ENCODE measurements around the gene CHST9.
"Not testable (repeated sequence)": the region's sequence is repeated elsewhere in the genome, so short reads cannot be mapped to it uniquely, and the experiment has no call there.

The CHST9 gene, protein sequence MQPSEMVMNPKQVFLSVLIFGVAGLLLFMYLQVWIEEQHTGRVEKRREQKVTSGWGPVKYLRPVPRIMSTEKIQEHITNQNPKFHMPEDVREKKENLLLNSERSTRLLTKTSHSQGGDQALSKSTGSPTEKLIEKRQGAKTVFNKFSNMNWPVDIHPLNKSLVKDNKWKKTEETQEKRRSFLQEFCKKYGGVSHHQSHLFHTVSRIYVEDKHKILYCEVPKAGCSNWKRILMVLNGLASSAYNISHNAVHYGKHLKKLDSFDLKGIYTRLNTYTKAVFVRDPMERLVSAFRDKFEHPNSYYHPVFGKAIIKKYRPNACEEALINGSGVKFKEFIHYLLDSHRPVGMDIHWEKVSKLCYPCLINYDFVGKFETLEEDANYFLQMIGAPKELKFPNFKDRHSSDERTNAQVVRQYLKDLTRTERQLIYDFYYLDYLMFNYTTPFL

DNA sequence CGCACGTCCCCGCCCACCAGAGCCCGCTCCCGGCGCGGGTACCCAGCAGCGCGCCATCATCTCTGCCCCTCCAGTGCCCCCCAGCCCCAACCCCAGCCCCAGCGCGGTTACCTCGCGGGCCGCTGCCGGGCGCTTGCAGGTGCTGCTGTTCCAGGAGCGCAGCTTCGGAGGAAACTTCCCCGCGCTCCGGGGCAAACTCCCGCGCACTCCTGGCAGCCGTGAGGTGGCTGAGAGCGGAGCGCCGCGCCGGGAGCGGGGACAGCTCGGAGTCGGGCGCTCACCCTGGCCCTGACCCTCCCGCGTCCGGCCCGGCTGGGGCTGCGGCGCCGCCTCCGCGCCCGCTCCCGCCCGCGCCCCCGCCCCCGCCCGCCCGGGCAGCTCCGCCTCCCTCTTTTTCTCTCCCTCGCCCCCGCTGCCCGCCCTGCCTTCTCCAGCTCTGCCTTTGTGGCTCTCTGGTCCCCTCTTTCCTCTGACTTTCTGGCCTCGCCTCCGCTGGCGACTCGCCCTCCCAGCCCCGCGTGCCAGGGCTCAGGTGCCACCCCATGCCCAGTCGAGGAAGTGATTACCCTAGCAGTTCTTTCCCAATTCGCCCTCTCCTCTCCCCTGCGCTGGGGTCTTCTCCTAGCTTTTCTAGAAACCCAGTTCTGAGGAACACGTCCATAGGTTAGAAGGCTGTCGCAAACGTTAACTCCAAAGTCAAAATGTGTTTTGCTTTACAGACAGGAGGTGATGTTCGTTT lies at the start of gene CHST9:
Gene CHST9, minus strand, starts transcription at position 284 of the 739 bp plus-strand sequence. CDS start 42,499 bp downstream, outside the sequence.
- DNase-seq: peak; percentile 20

DNA sequence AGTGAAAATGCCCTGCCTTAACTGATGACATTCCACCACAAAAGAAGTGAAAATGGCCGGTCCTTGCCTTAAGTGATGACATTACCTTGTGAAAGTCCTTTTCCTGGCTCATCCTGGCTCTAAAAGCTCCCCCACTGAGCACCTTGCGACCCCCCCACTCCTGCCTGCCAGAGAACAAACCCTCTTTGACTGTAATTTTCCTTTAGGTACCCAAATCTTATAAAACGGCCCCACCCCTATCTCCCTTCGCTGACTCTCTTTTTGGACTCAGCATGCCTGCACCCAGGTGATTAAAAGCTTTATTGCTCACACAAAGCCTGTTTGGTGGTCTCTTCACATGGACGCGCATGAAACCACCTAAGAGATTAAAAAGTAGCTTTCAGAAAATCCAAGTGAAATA lies 47.2 kb upstream of the CHST9 start:
- DNase-seq: not testable (repeated sequence)

DNA sequence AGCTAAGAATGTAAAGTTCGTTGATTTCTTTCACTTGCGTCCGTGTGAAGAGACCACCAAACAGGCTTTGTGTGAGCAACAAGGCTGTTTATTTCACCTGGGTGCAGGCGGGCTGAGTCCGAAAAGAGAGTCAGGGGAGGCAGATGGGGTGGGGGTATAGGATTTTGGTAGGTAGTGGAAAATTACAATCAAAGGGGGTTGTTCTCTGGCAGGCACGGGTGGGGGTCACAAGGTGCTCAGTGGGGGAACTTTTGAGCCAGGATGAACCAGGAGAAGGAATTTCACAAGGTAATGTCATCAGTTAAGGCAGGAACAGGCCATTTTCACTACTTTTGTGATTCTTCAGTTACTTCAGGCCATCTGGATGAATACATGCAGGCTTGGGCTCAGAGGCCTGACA lies 46.6 kb upstream of the CHST9 start:
- not testable (repeated sequence) for DNase-seq

DNA sequence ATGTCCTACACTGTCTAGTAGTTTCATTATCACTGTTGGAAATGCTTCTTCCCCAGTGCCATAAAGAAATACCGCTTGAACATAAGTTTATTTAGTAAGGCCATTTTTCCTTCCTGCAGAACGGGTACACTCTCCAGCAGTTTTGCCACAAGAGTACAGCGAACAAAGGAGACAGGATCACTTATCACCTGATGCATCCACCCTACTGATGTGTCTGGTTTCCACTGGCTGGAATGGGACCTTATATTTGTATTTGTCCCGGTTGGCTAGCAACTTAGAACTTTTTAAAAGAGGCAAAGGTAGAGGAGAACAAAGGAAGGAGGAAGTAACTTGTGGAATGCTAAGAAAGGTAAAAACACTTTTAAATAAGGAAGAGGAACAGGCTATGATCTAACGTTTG lies 46.1 kb upstream of the CHST9 start:
- DNase-seq: not testable (repeated sequence)

DNA sequence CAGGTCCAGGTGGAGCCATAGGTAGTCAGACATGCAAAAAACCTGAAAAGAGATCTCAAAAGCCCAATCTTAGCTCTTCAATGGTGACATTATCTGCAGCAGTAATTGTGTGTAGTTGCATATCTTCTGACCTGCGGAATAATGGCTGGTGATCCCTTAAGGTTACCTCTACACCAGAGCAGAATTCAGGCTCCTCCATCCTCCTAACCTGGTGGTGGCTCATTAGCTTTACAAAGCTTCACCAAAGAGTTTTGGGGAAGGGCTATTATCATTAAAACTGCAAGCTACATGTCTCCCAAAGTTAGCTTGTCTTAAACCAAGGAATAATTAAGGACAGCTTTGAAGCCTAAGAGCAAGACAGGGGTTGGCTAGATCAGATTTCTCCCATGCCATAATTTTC lies 42.6 kb upstream of the CHST9 start:
- no peak for DNase-seq

DNA sequence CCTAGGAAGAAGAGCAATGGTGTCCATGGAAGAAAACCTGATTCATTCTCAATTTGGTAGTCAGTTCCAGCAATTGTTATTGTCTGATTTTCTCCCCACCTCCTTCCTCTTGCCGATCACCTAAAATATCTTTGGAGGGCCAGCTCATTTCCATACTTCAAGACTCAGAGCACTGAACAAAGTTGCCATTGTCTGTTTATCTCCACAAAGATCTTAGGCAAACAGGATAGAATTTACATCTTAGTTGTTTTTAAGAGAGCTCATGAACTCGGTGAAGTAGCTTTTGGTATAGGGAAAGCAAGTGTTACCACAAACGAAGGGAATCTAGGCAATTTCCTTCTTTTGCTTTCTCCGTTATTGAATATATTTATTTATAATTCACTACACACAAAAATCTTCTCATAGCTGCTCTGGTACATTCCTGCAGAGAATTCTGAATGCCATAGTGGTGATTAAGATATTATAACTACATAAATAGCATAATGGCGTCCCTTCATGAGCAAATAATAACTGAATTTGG lies 41.5 kb upstream of the CHST9 start:
- DNase-seq: no peak

DNA sequence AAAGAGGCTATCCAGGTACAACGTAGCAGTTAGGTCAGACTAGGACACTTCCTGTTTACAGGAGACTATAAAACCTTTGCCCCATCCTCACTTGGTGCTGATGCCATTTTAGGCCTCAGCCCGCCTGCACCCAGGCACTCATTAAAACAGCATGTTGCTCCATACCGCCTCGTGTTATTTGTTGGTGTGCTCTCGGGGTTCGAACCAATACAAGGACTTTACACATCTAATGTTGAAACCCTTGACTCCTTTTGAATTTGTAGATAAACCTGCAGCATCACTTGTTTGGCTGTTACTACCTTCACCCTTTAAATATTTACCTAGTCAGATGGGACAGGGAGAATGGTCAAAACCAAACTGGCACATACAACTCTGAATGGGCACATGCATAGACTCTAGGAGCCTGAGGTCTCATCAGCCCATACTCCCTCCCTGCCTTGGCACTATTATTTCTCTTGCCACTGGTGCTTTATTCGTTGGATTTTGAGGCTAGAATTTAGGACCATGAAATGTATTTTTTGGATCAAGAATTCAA lies 40.9 kb upstream of the CHST9 start:
- no peak for DNase-seq

DNA sequence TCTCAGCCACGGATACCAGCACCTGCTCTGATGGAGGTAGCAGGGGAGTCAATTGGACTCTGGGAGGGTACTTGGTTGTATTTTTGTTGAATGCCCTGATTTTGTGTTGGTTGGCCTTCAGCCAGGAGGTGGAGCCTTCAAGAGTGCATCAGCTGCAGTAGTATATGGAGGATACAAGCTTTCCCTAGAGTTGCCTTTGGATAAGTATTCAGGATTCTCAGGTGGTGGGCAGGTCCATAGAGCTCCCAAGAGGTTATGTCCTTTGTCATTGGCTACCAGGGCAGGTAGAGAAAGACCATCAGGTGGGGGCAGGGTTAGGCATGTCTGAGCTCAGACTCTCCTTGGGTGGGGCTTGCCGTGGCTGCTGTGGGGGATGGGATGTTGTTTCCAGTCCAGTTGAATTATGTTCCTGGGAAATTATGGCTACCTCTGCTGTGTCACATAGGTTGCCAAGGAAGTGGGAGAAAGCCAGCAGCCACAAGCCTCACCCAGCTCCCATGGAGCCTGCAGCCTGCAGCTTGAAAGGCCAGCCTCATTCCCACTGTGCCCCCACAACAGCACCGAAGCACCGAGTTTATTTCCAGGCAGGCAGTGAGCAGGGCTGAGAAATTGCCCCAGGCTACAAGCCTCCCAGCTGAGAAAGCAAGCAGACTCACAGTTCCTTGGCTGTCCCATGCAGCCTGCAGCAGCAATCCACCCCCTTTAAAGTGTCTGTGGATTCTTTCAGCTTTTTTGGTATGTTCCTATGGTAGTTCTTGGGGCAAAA lies 38.6 kb upstream of the CHST9 start:
- no peak for DNase-seq

DNA sequence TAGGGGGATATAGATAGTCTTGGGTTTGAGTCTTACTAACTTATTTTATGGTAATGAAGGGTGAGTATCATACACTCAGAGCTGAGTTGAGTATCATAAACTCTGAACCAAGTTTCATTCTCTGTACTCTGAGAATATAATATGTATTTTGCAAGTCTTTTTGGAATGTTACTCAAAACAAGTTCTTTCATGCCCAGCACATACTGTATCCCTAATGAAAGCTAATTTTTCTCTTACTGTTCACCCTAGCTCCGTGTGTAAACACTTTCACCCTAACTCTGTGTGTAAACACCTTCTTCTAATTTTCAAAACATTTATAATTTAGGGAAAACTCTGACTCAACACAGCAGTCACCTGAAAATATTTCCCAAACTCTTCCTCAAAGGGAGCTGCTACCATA lies 29.7 kb upstream of the CHST9 start:
- DNase-seq: no peak

DNA sequence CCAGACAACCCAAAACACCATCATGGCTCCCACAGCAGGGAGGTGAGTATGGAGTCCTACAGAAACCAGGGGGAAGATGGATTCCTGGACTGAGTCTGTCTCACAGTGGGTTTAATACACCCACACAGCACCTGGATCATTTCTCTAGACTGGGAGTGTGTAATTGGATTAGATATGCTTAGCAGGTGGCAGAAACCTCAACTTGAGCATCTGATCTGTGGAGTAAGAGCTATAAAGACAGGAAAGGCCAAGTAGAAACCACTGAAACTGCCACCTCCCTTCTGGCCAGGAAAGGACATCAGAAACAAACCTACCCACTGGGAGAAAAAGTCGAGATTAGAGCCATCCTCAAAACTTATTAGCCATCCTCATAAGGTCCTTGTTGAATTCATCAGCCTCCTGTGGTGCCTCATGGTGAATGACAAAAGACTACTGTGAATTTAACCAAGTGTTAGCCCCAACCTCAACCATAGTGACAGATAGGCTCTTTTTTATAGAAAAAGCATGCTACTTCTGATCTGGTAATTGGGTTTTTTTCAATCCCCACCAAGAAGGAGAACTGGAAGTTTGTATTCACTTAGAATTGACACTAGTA lies 28.1 kb upstream of the CHST9 start:
- no peak for DNase-seq

DNA sequence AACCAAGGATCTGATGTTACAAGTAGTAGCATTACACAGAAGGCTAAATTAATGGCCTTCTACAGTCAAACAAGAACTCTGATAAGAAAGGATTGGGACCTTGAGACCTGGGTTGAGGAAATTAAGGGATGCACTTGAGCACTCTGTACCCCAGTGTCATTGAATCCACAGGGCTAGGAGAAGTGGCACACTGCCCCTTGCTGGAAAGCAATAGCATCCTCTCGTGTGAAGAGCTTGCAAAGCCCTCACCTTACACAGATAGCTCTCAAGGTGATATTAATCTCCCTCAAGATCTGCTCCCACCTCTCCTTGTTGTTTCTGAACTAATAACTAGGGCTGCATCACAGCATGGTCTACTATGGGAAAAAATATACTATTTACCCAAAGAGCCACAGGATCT lies 26.5 kb upstream of the CHST9 start:
- no peak for DNase-seq

DNA sequence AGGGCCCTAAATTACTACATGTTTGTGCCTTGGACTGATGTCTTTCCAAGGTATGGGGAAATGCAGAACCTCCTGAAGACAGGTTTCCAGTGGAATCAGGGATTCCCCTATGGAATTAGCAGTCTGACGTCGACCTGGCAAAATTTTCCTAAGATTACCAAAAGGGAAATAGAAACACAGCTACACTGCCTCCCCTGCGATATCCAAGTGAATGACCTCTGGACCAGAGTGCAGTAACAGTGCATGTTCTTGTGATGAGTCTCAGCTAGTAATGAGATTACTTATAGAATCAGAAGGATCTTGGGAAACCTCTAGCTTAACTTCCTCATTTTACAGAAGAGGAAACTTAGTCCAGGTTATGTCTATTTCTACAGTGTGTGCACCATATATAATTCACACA lies 21.3 kb upstream of the CHST9 start:
- no peak for DNase-seq

DNA sequence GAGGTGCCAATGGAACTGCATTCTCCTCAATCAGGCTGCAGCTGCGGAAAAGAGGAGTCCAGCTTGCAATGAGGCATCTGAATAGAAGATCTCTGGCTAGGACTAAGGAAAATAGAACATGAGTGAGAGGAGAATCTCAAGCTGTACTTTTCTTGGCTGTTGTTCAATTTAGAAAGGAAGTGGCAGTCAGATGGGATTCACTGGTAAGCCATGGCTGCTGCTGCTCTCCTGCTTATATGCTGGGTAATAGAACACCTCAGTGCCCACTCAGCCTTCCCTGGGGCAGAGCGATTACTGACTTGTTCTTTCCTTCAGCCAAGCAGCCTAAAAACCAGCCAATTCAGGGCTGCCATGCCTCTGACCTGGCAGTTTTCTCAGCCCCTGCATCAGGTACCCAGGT lies 17.6 kb upstream of the CHST9 start:
- DNase-seq: no peak

DNA sequence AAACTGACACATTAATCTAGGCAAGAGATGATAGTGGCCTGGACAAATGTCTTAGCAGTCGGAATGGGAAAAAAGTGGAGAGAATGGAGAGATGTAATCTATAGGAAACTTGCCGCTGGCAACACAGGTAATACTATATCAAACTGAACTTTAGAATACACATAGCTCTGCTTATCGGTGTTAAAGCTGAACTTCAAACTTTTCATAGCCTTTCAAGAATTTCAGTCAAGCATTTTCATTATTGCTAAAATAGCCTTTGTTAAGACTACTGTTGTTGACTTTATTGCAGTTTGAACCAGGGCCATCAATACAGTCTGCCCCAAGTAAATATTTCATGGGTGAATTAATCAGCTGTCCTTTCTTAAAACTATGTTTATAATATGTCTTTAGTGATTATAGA lies 12.9 kb upstream of the CHST9 start:
- no peak for DNase-seq

DNA sequence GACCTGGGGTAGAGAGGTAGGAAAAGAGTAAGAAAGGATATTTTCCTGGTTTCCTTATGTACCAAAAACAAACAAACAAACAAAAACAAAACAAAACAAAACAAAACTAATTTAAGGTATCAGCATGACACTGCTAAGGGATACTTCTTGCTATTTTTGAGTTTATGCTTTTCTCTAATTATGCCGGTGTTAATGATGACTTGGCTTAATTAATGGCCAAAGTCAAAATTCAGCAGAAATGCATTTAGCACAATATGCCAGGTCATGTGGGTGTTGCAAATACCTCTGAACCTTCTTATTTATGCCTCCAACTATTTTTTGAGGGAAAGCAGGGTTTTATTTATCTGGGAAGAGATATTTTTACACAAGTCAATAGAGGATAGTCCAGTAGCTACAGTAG lies 3.2 kb upstream of the CHST9 start:
- DNase-seq: no peak

DNA sequence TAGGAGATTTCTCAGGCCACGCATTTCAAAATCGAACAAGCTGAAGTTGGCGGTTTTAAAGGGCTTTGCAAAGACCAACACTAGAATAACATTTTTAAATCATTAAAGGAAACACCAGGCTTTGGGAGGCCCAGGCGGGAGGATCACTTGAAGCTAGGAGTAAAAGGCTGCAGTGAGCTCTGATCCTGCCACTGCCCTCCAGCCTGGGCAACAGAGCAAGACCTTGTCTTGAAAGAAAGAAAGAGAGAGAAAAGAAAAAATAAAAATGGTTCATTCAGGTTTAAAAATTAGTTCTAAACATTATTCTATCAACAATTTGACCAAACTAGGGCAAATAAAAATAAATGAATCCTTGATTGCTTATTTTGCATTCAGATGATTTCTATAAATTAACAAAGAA lies 789 bp upstream of the CHST9 start:
- DNase-seq: no peak

DNA sequence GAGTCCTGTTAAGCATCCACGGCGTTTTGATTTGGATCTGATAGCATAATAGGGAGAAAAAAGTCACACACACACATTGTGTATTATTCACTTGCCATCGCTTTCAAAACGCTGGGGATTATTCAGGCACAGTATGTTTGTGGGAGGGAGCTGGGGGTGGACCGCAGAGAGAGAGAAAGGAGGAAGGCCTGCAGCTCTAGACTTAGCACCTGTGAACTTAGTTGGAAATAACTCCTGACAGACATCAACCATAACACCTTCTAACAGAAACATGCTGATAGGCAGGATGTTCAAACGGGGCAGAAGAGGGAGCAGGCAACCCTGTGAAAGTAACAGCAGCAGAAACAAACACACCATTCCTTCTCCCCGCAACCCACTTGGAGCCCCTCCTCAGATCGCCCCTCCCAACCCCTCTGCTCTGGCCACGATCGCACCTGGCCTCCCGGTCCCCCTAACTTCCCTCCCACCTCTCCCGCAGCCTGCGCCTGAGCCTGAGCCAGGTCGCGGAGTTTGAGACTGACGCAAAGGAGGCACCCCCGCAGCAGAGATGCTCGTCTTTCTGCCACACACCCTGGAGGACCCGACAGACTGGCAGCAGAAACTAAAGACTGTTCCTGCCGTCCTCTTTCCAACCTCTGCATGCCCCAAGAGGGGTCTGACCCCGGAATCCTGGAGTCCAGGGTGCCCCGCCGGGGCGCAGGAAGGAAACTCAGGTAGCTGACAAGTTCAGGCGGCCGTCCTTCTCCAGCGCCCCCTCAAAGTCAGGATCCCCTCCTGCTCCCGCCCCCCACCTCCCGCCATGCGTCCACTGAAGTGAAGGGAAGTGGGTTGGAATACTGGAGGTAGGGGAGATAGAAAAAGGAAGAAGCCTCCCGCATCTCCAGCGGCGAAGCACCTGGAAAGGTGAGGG lies 738 bp downstream of the CHST9 start:
- no peak for DNase-seq

DNA sequence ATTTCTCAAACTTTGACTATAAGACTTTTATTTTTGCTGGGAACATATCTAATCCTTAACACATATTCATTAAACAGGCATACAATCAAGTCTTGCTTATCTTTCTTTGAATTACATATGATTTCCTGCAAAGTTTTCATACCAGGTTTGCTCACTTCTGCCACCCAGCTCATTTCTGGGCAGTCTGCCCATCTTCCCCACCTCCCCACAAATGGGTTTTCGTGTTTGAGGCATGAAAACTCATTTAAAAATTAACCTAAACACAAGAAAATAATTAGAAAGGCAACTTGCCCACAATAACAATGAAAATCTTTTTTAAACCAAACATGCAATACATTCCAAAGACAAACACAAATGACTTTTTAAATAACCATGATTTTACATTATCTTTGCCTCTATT lies 3.4 kb downstream of the CHST9 start:
- no peak for DNase-seq

DNA sequence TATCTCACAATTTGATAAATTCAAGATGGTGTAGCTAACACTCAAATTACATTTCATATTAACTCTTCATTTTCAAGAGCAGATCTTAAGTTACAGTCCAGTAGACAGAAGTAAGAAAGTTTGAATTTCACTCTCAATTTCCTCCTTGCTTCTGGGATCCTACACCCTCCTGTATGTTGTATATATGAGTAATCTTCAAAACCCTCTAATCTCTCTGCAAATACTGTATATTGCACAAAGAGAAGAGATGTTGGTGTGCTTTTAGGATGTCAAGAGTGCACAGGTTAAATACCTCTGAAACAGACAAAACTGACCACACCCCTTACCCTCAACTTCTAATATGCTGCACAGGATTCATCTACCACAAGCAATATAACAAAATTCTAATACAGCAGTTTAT lies 6.7 kb downstream of the CHST9 start:
- no peak for DNase-seq

DNA sequence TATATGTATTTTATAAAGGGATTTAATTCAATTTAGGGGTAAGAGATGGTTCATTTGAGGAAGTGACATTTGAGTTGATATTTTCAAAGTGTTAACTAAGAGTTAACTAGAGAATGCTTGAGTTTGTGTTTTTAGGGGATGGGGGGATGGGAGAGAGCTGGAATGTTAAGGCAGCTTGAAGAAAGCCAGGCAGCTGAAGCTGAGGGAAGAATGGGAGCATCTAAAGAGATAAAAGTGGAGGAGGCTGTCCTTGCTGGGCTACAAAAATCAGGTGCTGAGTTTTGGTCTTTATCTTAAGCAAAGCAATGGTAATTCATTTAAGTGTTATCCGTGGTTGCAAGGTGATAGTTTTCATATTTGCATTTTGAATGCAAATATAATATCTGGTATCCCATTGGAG lies 9.2 kb downstream of the CHST9 start:
- no peak for DNase-seq

DNA sequence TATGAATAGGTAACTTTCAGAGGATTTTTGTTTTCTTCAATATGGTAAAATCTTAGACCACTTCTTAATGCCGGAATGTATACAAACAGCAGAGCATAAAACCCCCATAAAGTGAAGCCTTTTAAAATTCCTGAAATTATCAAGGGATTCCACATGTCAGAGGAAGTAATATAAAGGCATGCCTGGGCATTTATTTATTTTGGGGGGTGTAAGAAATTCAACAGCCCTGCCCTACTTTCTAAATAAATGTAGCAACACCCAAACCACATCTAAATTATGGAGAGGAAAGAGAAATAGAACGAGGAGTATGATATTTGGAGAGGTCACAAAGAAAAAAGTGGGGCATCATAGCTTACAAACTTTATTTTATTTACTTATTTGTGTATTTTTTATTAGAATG lies 9.9 kb downstream of the CHST9 start:
- no peak for DNase-seq

DNA sequence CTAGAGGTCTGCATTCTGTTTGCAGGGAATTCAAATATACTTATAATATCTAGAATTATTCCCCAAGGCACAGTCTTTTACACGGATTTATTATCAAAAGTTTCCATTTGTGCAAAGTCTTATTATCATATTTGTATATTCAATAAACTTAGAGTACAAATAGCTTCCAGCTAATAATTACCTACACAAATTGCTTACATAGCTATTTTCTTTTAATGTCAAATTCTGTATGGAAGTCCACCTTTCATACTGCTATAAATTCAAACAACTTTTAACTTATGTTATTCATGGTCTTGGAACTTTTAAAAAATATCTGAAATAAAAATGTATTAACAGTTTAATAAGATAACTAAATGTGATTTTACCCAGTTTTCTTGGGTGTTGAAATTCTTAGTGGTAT lies 13.1 kb downstream of the CHST9 start:
- no peak for DNase-seq
